ENCODE measurements around the gene KIAA1549.

DNA sequence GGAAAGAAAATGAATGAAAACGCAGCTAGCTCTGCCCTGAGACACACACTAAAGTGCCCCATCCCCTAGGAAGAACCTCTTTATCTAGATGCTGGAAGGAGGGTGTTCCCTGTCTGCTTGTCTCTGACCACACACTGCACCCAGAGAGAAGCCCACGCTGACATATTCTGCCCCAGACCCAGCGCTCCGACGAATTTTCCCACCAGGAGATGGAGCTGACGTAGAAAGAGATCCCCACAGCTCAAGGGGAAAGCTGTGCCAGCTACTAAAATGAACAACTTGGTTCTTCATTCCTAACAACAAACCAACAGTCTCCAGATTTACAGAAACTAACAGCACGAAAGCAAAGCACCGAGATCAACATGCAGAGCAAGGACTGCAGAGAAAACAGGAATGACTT lies 73.3 kb downstream of the KIAA1549 start:
- TF ChIP-seq, protein P1, sequence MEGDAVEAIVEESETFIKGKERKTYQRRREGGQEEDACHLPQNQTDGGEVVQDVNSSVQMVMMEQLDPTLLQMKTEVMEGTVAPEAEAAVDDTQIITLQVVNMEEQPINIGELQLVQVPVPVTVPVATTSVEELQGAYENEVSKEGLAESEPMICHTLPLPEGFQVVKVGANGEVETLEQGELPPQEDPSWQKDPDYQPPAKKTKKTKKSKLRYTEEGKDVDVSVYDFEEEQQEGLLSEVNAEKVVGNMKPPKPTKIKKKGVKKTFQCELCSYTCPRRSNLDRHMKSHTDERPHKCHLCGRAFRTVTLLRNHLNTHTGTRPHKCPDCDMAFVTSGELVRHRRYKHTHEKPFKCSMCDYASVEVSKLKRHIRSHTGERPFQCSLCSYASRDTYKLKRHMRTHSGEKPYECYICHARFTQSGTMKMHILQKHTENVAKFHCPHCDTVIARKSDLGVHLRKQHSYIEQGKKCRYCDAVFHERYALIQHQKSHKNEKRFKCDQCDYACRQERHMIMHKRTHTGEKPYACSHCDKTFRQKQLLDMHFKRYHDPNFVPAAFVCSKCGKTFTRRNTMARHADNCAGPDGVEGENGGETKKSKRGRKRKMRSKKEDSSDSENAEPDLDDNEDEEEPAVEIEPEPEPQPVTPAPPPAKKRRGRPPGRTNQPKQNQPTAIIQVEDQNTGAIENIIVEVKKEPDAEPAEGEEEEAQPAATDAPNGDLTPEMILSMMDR (conservative IDR thresholded peaks at IDR 0.05): no peak
- TF ChIP-seq EZH2 (IDR thresholded peaks at IDR 0.05; ENCODE audit: low read depth): no peak
